Measurements from ENCODE around the gene MYO6.
"Not testable (repeated sequence)": the region's sequence is repeated elsewhere in the genome, so short reads cannot be mapped to it uniquely, and the experiment has no call there.

The MYO6 gene

GRCh38 chr6:75893776-75894152 is 144.7 kb downstream of the MYO6 start:
- no peak for DNase-seq

GRCh38 chr6:75896526-75896925 is 147.5 kb downstream of the MYO6 start:
- no peak for DNase-seq

- not testable (repeated sequence) for DNase-seq
Observed at GRCh38 chr6:75900216-75900615, 151.2 kb downstream of the MYO6 start.

- not testable (repeated sequence) for DNase-seq
Observed at GRCh38 chr6:75905129-75905528, 156.1 kb downstream of the MYO6 start.

- DNase-seq, result no peak
Observed at GRCh38 chr6:75906871-75907270, 157.8 kb downstream of the MYO6 start.

- DNase-seq, result no peak
Observed at GRCh38 chr6:75907444-75907843, 158.4 kb downstream of the MYO6 start.

GRCh38 chr6:75913040-75913439 is 164.0 kb downstream of the MYO6 start:
- DNase-seq, result no peak

- DNase-seq, result no peak
Observed at GRCh38 chr6:75922226-75922625, 173.2 kb downstream of the MYO6 start.

GRCh38 chr6:75926293-75927168 is 177.5 kb downstream of the MYO6 start:
- DNase-seq, result no peak

- DNase-seq, result no peak
Observed at GRCh38 chr6:75931011-75931680, 182.1 kb downstream of the MYO6 start.

GRCh38 chr6:75932067-75932466 is 183.0 kb downstream of the MYO6 start:
- no peak for DNase-seq

GRCh38 chr6:75933387-75933975 is 184.4 kb downstream of the MYO6 start:
- no peak for DNase-seq

- DNase-seq, result peak; percentile 49
Observed at GRCh38 chr6:75934643-75935472, 185.8 kb downstream of the MYO6 start.

- DNase-seq, result no peak
Observed at GRCh38 chr6:75935473-75935793, 186.4 kb downstream of the MYO6 start.

- no peak for DNase-seq
Observed at GRCh38 chr6:75936682-75937081, 187.6 kb downstream of the MYO6 start.

GRCh38 chr6:75937846-75938245 is 188.8 kb downstream of the MYO6 start:
- no peak for DNase-seq

- no peak for DNase-seq
Observed at GRCh38 chr6:75940564-75940963, 191.5 kb downstream of the MYO6 start.

GRCh38 chr6:75941509-75941908 is 192.5 kb downstream of the MYO6 start:
- DNase-seq, result no peak

GRCh38 chr6:75943381-75943780 is 194.3 kb downstream of the MYO6 start:
- DNase-seq, result no peak

- no peak for DNase-seq
Observed at GRCh38 chr6:75946146-75946831, 197.2 kb downstream of the MYO6 start.

GRCh38 chr6:75947935-75948334 is 198.9 kb downstream of the MYO6 start:
- no peak for DNase-seq

GRCh38 chr6:75952128-75952527 is 203.1 kb downstream of the MYO6 start:
- no peak for DNase-seq

GRCh38 chr6:75963569-75963968 is 214.5 kb downstream of the MYO6 start:
- DNase-seq, result no peak

All from 8988T (cell line).